OCI-LY3 (cell line): ENCODE data around the gene INTS11.

Experiments used
- H2AFZ ChIP-seq: fragments of 200-600, 300-600 bp; shearing (Covaris generic); 2 replicates; pipeline ENCODE4 v1.6.0; 2014; ENCODE audit warnings: antibody characterized with exemption, low read depth, low read length
- H3K27ac ChIP-seq: fragments of 200-600, 300-600 bp; sonication (generic); 2 replicates; pipeline ENCODE4 v1.5.1; 2014; ENCODE audit warnings: mild to moderate bottlenecking, low read length, moderate library complexity, mixed read lengths
- H3K27me3 ChIP-seq: fragments of 200-600, 300-600 bp; sonication (generic); 2 replicates; pipeline ENCODE4 v1.6.1; 2014; ENCODE audit warnings: low read depth, low read length, mixed read lengths
- H3K36me3 ChIP-seq: fragments of 200-600, 300-600 bp; sonication (generic); replicated peaks from 2 replicates; pipeline ENCODE3; 2014; ENCODE audit warnings: low read depth, low read length, mixed read lengths
- H3K4me1 ChIP-seq: fragments of 300-600, 200-600 bp; sonication (generic); 2 replicates; pipeline ENCODE4 v1.6.1; 2014; ENCODE audit warnings: low read length, mixed read lengths
- H3K4me2 ChIP-seq: fragments of 200-600, 300-600 bp; sonication (generic); 2 replicates; pipeline ENCODE4 v1.6.1; 2014; ENCODE audit warnings: low read length, mixed read lengths
- H3K4me3 ChIP-seq: fragments of 300-600, 200-600 bp; sonication (generic); 2 replicates; pipeline ENCODE4 v1.5.1; 2014; ENCODE audit warnings: antibody characterized with exemption, mild to moderate bottlenecking, low read length, moderate library complexity
- H3K79me2 ChIP-seq: fragments of 300-600, 200-600 bp; shearing (Covaris generic); 2 replicates; pipeline ENCODE4 v1.6.1; 2014; ENCODE audit warnings: mild to moderate bottlenecking, low read length, mixed read lengths
- H3K9ac ChIP-seq: fragments of 300-600, 200-600 bp; shearing (Covaris generic); 2 replicates; pipeline ENCODE4 v1.6.0; 2014; ENCODE audit warnings: mild to moderate bottlenecking, low read length, moderate library complexity
- H3K9me3 ChIP-seq: fragments of 200-600, 300-600 bp; shearing (Covaris generic); 2 replicates; pipeline ENCODE4 v1.6.1; 2014; ENCODE audit warnings: low read length, mixed read lengths; ENCODE audit not compliant: insufficient read depth
- H4K20me1 ChIP-seq: fragments of 200-600, 300-600 bp; sonication (generic); 2 replicates; pipeline ENCODE4 v1.6.1; 2016; ENCODE audit warnings: low read length, mixed read lengths; ENCODE audit not compliant: insufficient read depth
- EZH2phosphoT487 ChIP-seq: fragments of 200-600 bp; shearing (Covaris generic); IDR thresholded peaks from 2 replicates; pipeline ENCODE4 v1.6.1; 2018; ENCODE audit warnings: antibody characterized with exemption, mixed run types, low read depth
- TF ChIP-seq, protein P1 (sequence below): fragments of 200-600, 300-600 bp; sonication (generic); IDR thresholded peaks from 2 replicates; pipeline ENCODE4 v1.5.1; 2014; ENCODE audit warnings: antibody characterized with exemption, low read length, low read depth

The INTS11 gene

DNA sequence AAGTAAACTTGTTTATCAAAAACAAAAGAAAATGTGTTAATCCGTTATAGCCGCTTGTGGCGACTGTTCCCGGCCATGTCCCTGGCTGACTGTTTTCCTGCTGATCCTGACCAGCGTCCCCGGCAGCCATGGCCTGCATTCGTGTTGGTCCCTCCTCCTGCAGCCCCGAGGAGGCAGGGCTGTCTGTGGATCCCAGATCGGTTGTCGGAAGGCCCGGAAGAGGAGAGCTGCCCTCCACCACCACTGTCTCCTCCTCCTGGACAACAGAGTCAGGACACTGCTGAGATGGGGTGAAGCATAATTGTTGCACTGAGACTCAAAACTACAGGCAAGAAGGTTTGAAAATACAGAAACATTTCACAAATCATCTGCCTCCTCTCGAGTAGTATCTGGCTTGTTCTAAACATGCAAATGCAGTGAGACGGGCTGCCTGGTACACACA, 37.5 kb upstream of the INTS11 start:
- H3K36me3 ChIP-seq = no peaks in the 10 kb centered on the region
- peak overlapping the region; percentile 29 for H3K4me2 ChIP-seq
- no peak overlapping the region for H3K9ac ChIP-seq
- no peak overlapping the region for H3K27ac ChIP-seq
- H2AFZ ChIP-seq = no peak overlapping the region
- H3K4me1 ChIP-seq = peaks cover 17% of the 10 kb centered on the region; the same call in 1 of the 2 replicates
- H4K20me1 ChIP-seq = no peaks in the 10 kb centered on the region
- no peak for TF ChIP-seq EZH2phosphoT487
- TF ChIP-seq, protein P1, sequence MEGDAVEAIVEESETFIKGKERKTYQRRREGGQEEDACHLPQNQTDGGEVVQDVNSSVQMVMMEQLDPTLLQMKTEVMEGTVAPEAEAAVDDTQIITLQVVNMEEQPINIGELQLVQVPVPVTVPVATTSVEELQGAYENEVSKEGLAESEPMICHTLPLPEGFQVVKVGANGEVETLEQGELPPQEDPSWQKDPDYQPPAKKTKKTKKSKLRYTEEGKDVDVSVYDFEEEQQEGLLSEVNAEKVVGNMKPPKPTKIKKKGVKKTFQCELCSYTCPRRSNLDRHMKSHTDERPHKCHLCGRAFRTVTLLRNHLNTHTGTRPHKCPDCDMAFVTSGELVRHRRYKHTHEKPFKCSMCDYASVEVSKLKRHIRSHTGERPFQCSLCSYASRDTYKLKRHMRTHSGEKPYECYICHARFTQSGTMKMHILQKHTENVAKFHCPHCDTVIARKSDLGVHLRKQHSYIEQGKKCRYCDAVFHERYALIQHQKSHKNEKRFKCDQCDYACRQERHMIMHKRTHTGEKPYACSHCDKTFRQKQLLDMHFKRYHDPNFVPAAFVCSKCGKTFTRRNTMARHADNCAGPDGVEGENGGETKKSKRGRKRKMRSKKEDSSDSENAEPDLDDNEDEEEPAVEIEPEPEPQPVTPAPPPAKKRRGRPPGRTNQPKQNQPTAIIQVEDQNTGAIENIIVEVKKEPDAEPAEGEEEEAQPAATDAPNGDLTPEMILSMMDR = no peak
- no peak overlapping the region for H3K4me3 ChIP-seq
- peaks cover 17% of the 10 kb centered on the region for H3K27me3 ChIP-seq
- H3K9me3 ChIP-seq = peaks cover 6% of the 10 kb centered on the region; the same call in 1 of the 2 replicates
- H3K79me2 ChIP-seq = no peaks in the 10 kb centered on the region

DNA sequence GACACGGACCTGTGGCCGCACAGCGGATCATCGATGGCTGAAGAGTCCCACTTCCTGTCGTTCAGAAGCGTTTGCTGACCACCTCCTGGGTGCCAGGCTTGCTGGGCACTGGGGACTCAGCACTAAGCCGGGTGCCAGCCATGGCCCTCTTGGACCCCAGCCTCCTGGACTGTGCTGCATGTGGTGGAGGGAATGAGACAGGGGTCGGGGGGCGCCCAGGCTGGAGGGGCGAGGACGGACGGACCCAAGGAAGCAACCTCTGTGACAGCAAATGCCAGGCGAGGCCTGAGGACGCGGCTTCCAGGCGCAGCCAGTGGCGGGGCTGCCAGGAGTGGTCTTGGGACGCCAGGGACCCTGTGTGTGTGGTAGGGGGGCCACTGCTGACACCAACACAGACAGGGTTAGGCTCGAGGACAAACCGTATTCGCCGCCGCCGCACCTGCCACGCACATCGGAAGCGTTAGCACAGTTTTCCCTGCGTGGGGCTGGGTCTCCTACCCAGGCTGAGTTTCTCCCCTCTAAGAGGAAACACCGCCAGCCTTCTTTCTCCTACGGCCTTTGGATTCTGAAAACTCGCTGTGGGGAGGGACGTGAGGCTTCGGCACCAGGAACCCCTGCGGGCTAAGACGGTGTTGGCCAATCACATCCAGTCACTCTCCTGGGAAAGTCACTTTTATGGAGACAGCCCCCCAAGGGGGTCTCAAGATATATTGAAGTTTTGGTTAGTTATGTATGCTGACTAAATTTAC, 36.9 kb upstream of the INTS11 start:
- no peaks in the 10 kb centered on the region for H3K36me3 ChIP-seq
- H3K4me1 ChIP-seq = peaks cover 17% of the 10 kb centered on the region; the same call in 1 of the 2 replicates
- H3K27ac ChIP-seq = no peak overlapping the region
- H3K4me2 ChIP-seq = peak overlapping the region; percentile 29; the same call in 1 of the 2 replicates
- no peak overlapping the region for H3K9ac ChIP-seq
- no peaks in the 10 kb centered on the region for H3K79me2 ChIP-seq
- no peaks in the 10 kb centered on the region for H4K20me1 ChIP-seq
- no peak overlapping the region for H2AFZ ChIP-seq
- peaks cover 17% of the 10 kb centered on the region for H3K27me3 ChIP-seq
- H3K9me3 ChIP-seq = peaks cover under 1% of the 10 kb centered on the region; the same call in 1 of the 2 replicates
- no peak for TF ChIP-seq EZH2phosphoT487
- TF ChIP-seq, protein P1 = no peak
- no peak overlapping the region for H3K4me3 ChIP-seq

DNA sequence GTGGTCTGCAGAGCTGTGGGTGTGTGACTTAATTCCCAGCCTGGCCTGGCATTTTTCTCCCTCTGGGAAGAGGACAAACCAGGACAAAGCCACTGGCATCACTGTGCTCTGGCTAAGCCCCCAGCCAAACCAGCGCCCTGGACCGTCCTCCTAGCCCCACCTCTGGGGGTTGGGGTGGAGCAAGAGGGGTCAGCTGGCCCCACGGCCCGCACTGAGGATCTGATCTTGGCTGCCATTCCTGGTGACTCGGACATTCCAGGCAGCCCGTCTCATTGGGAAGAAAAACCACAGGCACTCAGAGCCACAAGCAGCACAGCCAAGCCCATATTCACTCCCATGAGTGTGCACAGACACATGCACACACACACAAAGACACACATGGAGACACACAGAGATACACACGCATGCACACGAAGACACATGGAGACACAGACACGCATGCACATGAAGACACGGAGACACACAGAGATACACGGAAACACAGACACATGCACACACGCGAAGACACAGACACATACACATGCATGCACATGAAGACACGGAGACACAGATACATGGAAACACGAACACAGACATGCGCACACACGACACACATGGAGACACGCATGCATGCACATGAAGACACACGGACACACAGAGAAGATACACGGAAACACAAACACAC, 36.2 kb upstream of the INTS11 start:
- Histone ChIP-seq H2AFZ (no peak overlapping the region), H3K79me2 (no peaks in the 10 kb centered on the region), H3K9me3 (no peaks in the 10 kb centered on the region), H4K20me1 (no peaks in the 10 kb centered on the region), H3K27me3 (peaks cover 17% of the 10 kb centered on the region), H3K4me1 (peaks cover 20% of the 10 kb centered on the region; the same call in 1 of the 2 replicates), H3K4me2 (no peak overlapping the region), H3K4me3 (no peak overlapping the region), H3K9ac (no peak overlapping the region), H3K36me3 (no peaks in the 10 kb centered on the region), H3K27ac (no peak overlapping the region)
- TF ChIP-seq, protein P1 = no peak
- no peak for TF ChIP-seq EZH2phosphoT487

DNA sequence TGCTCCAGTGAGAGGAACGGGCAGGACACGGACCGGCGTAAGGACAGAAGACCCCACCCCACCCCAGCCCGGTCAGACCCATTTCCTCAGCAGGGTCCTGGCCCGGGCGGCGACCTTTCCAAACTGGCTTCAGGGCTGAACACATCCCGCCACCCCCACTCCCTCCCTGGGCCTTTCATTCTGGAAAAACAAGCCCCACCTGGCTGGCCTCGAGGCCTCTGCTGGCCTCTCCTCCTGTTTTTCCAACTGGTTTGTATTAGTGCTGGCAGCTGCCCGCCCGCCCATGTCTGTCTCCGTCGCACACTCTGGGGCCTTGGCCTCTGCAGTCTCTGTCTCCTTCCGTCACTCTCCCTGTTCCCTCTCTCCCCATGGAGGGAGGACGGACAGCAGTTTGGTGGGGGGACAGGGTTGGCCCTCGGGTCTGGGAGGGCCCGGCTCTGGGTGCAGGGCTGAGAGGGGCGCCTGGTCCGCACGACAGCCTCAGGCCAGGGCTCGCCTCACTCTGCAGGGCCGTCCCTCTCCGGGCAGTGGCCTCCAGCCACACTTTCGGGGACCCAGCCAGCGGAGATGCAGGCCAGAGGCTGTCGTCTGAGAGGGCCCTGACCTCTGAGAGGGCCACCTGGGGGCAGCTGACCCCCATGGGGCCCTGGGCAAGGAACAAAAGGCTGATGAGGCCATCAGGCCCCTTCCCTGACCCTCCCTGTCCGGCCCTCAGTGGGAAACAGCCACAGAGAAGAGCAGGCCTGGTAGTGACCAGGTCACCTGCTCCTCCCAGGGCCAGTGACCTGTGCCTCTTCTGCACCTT, 35.4 kb upstream of the INTS11 start:
- Histone ChIP-seq H3K79me2 (no peaks in the 10 kb centered on the region), H3K4me1 (peaks cover 20% of the 10 kb centered on the region; the same call in 1 of the 2 replicates), H3K27me3 (peaks cover 17% of the 10 kb centered on the region), H3K9me3 (no peaks in the 10 kb centered on the region), H3K27ac (no peak overlapping the region), H3K4me3 (no peak overlapping the region), H2AFZ (no peak overlapping the region), H3K9ac (no peak overlapping the region), H3K4me2 (no peak overlapping the region), H3K36me3 (no peaks in the 10 kb centered on the region), H4K20me1 (no peaks in the 10 kb centered on the region)
- TF ChIP-seq, protein P1 = no peak
- TF ChIP-seq EZH2phosphoT487 = no peak
